ENCODE results near the gene COX8C.

The COX8C gene

DNA sequence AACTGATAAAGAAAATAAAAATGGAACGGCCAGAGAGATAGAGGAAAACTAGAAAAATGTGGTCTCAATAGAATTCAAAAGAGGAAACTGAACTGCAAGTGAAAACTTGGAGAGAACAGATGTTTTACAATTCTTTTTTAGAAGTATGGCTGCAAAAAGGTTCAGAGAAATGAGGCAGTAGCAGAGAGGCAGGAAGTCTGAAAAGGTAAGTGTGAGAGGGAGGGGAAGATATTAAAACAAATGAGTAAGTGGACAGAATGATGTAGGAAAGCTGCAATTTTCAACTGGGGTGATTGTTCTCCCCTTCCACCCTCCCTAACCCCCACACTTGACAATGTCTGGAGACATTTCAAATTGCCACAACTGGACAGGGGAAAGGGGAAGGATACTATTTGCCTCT is 27.0 kb upstream of the COX8C start:
- Histone ChIP-seq H3K9me3 (peaks cover 7% of the 10 kb centered on the region; the same call in 1 of the 2 replicates), H4K20me1 (peaks cover 80% of the 10 kb centered on the region), H3K27me3 (no peaks in the 10 kb centered on the region), H3K27ac (peak overlapping the region; percentile 68; the same call in 1 of the 2 replicates), H3K4me3 (no peak overlapping the region), H3K4me1 (peaks cover 37% of the 10 kb centered on the region), H3K36me3 (peaks cover 27% of the 10 kb centered on the region), H3K9ac (peak overlapping the region; percentile 8; the same call in 1 of the 2 replicates), H3K4me2 (peak overlapping the region; percentile 79)
- no peak for TF ChIP-seq Cebpa-rat (IDR thresholded peaks at IDR 0.05)

DNA sequence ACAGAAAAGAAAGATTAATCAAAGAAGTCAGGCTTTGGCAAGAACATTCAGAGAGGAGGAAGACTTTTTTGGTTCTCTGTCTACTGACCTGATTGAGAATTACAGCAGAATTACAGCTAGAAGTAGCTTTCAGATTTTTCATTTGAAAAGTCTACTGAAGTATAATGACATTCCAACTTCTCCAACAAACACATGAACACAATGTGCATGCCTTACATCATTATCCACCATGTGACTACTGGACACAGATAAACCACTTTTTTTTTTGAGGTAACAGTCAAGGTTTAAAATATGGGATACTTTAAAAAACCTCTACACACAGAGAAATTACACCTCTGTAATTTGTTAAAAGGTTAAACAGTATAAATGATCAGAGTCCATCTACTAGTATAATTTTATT is 26.5 kb upstream of the COX8C start:
- Histone ChIP-seq H3K36me3 (peaks cover 32% of the 10 kb centered on the region), H3K27me3 (no peaks in the 10 kb centered on the region), H3K4me1 (peaks cover 37% of the 10 kb centered on the region), H3K4me3 (no peak overlapping the region), H3K4me2 (peak overlapping the region; percentile 79), H4K20me1 (peaks cover 86% of the 10 kb centered on the region), H3K9me3 (peaks cover 7% of the 10 kb centered on the region; the same call in 1 of the 2 replicates), H3K9ac (no peak overlapping the region), H3K27ac (no peak overlapping the region)
- no peak for TF ChIP-seq Cebpa-rat (IDR thresholded peaks at IDR 0.05)

DNA sequence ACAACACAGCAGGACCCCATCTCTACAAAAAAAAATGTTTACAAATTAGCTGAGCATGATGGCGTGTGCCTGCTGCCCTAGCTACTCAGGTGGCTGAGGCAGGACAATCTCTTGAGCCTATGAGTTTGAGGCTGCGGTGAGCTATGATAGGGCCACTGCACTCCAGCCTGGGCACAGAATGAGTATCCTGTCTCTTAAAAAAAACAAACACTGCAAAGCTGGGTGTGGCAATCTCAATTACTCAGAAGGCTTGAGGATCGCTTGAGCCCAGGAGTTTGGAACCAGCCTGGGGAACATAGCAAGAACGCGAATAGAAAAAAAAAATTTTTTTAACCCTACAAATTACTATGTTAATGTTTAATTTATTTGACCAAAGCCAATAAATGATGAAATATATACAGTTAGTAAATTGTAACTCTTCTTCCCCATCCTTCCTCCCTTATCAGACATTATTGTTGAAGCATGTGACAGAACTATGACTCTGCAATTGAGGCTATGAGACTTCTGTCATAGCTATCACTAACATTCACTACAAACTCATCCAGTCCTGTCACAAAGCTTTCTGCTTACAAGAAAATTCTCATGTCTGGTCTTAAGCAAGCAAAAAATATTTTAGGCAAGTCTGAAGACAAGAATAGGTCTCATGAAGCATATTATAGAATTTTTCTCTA is 23.9 kb upstream of the COX8C start:
- H3K4me3 ChIP-seq, result no peak overlapping the region
- no peaks in the 10 kb centered on the region for H3K27me3 ChIP-seq
- no peak overlapping the region for H3K4me2 ChIP-seq
- H3K9ac ChIP-seq, result no peak overlapping the region
- no peak for TF ChIP-seq Cebpa-rat (IDR thresholded peaks at IDR 0.05)
- H3K27ac ChIP-seq, result no peak overlapping the region
- H3K4me1 ChIP-seq, result peaks cover 30% of the 10 kb centered on the region
- no peaks in the 10 kb centered on the region for H3K9me3 ChIP-seq
- peaks cover 95% of the 10 kb centered on the region for H4K20me1 ChIP-seq
- peaks cover 32% of the 10 kb centered on the region for H3K36me3 ChIP-seq

DNA sequence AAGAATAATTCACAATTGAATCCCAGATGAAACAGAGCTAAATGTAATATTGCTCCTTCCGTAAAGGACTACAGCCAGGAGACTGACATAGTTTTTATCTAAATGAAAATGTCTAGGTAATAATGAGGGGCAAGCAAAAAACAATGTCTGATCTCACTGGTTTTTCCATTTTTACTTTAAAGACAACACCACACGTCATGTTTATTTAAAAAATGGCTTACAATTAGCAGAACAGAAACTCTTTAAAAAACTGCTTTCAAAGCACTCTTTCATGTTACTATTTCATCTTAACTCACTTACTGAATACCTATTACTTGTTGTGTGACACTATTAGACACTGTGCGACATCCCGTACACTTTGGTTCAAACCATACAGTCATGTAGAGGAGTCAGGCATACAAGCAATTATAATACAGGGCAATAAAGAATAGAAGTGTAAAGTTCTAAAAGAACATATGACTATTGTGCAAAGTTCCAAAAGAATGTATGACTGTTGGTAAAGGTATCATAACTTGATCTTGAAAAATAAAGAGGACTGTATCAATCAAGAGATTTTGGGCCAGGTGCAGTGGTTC is 23.3 kb upstream of the COX8C start:
- Histone ChIP-seq H3K27ac (no peak overlapping the region), H3K27me3 (no peaks in the 10 kb centered on the region), H3K4me3 (no peak overlapping the region), H3K9me3 (peaks cover 4% of the 10 kb centered on the region; the same call in 1 of the 2 replicates), H3K36me3 (peaks cover 35% of the 10 kb centered on the region), H3K4me2 (no peak overlapping the region), H3K4me1 (peaks cover 24% of the 10 kb centered on the region), H4K20me1 (peaks cover 95% of the 10 kb centered on the region), H3K9ac (no peak overlapping the region)
- TF ChIP-seq Cebpa-rat (IDR thresholded peaks at IDR 0.05), result no peak

DNA sequence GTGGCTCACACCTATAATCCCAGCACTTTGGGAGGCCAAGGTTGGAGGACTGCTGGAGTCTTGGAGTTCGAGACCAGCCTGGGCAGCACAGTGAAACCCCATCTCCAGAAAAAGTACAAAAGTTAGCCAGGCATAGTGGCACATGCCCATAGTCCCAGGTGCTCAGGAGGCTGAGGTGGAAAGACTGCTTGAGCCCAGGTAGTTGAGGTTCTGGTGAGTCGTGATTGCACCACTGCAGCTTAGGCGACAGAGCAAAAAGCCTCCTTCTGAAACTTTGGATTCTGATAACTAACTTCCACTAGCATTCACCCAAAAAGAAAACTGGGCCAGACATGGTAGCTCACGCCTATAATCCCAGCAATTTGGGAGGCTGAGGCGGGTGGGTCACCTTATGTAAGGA is 20.8 kb upstream of the COX8C start:
- Histone ChIP-seq H3K4me2 (no peak overlapping the region), H3K36me3 (peaks cover 37% of the 10 kb centered on the region), H3K4me1 (peaks cover 17% of the 10 kb centered on the region), H3K4me3 (no peak overlapping the region), H4K20me1 (peaks cover 95% of the 10 kb centered on the region), H3K27ac (no peak overlapping the region), H3K9me3 (peaks cover 4% of the 10 kb centered on the region; the same call in 1 of the 2 replicates), H3K27me3 (no peaks in the 10 kb centered on the region), H3K9ac (no peak overlapping the region)
- no peak for TF ChIP-seq Cebpa-rat (IDR thresholded peaks at IDR 0.05)

DNA sequence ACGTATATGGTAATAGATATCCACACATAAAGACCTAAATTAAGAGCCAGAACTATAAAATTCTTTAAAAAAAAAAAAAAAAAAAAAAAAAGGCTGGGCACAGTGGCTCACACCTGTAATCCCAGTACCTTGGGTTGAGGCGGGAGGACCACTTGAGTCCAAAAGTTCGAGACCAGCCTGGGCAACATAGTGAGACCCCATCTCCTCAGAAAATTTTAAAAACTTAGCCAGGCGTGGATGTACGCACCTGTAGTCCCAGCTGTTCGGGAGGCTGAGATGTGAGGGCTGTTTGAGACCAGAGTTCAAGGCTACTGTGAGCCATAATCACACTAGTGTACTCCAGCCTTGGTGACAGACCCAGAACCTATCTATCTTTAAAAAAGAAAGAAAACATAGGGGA is 18.4 kb upstream of the COX8C start:
- TF ChIP-seq Cebpa-rat (IDR thresholded peaks at IDR 0.05), result no peak
- peaks cover 87% of the 10 kb centered on the region for H4K20me1 ChIP-seq
- H3K4me1 ChIP-seq, result peaks cover 28% of the 10 kb centered on the region
- H3K4me3 ChIP-seq, result no peak overlapping the region
- peaks cover 4% of the 10 kb centered on the region; the same call in 1 of the 2 replicates for H3K9me3 ChIP-seq
- no peak overlapping the region for H3K27ac ChIP-seq
- H3K36me3 ChIP-seq, result peaks cover 28% of the 10 kb centered on the region
- no peak overlapping the region for H3K9ac ChIP-seq
- no peak overlapping the region for H3K4me2 ChIP-seq
- H3K27me3 ChIP-seq, result no peaks in the 10 kb centered on the region

DNA sequence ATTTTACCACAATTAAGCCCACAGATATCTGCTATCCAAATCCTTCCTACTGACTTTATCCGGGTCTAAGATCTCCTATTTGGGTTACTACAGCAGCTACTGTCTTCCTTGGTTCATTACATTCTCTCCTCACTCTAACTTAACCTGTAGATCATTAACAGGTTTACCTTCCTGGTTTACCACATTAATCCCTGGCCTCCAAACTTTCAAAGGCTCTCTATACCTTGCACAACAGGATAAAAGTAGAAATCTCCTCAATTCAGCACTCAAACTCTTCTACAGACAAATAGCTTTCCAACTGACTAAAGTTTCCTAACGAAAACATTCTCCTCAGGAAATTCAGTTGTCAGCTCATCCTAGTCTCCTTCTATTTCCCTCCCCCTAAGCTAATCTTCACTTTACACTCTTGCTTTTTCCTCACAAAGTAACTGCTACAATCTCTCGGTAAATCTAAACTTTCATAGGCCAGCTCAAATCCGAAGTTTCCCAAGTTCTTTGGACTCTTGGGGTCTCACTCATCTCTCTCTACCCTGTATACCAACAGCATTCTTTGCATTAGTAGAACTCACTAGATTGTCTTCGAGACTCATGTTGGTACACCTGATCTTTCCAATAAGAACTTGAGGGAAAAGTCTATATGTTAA is 16.9 kb upstream of the COX8C start:
- Histone ChIP-seq H3K4me2 (0 out of 2 replicates have a peak overlapping the region, but pooled peaks have one; percentile 85), H3K27me3 (no peaks in the 10 kb centered on the region), H3K36me3 (peaks cover 13% of the 10 kb centered on the region; the same call in 1 of the 2 replicates), H3K4me3 (no peak overlapping the region), H3K27ac (no peak overlapping the region), H3K9me3 (peaks cover 4% of the 10 kb centered on the region; the same call in 1 of the 2 replicates), H3K9ac (no peak overlapping the region), H4K20me1 (peaks cover 71% of the 10 kb centered on the region), H3K4me1 (peaks cover 36% of the 10 kb centered on the region)
- no peak for TF ChIP-seq Cebpa-rat (IDR thresholded peaks at IDR 0.05)

DNA sequence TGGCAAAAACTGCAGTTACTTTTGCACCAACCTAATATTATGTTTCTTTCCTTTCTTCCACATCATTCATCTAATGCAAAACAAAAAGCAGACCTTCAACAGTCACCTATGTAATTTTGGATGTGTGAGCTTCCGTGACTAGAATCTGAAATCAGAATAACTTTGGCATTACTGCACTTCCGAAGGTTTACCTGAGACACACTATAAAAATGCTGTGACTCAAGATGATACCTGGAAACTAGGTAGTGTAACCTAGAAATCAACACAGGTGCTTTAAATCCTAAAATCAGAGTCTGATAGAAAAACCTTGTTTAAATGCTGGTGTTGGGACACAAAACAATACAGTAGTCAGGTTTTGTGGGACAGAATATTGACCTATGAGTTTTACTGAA is 16.4 kb upstream of the COX8C start:
- peaks cover 5% of the 10 kb centered on the region; the same call in 1 of the 2 replicates for H3K9me3 ChIP-seq
- H3K4me3 ChIP-seq, result 0 out of 2 replicates have a peak overlapping the region, but pooled peaks have one; percentile 90
- no peak for TF ChIP-seq Cebpa-rat (IDR thresholded peaks at IDR 0.05)
- H3K27me3 ChIP-seq, result no peaks in the 10 kb centered on the region
- peaks cover 36% of the 10 kb centered on the region for H3K4me1 ChIP-seq
- peaks cover 10% of the 10 kb centered on the region; the same call in 1 of the 2 replicates for H3K36me3 ChIP-seq
- H3K9ac ChIP-seq, result peak overlapping the region; percentile 96; the same call in 1 of the 2 replicates
- H4K20me1 ChIP-seq, result peaks cover 66% of the 10 kb centered on the region
- no peak overlapping the region for H3K27ac ChIP-seq
- H3K4me2 ChIP-seq, result peak overlapping the region; percentile 85

DNA sequence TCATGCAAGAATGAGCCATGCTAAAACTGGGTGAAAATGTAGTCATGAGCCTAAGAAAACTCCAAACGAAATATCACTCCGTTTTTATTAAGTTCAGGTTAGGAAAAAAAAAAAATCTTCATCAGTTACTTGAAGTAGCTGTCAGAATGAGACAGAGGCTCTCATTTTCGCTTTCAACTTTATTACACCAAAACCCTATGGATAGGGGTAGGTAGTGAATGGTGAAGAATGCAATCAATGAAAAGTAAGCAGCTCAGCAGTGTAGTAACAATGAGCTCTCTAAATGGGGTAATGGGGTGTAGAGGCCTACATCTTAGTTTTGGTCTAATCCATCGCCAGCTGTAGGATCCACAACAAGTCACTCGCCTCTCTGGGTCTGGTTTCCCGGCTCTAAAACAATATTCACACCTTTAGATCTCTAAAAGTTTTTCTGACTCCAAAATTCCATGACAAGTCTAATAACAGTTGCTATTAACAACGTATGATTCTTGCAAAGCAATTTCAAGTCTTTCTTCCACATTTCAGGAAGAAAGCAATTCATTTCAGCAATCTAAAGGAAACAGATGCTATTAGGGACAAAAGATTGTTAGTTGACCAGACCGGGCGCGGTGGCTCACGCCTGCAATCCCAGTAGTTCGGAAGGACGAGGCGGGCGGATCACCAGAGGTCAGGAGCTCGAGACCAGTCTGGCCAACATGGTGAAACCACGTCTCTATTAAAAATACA is 15.8 kb upstream of the COX8C start:
- no peaks in the 10 kb centered on the region for H3K27me3 ChIP-seq
- peak overlapping the region; percentile 96 for H3K9ac ChIP-seq
- no peak for TF ChIP-seq Cebpa-rat (IDR thresholded peaks at IDR 0.05)
- peaks cover 8% of the 10 kb centered on the region; the same call in 1 of the 2 replicates for H3K36me3 ChIP-seq
- peaks cover 62% of the 10 kb centered on the region for H4K20me1 ChIP-seq
- H3K4me1 ChIP-seq, result peaks cover 36% of the 10 kb centered on the region
- H3K4me2 ChIP-seq, result peak overlapping the region; percentile 85
- H3K9me3 ChIP-seq, result peaks cover 10% of the 10 kb centered on the region
- peak overlapping the region; percentile 90 for H3K4me3 ChIP-seq
- H3K27ac ChIP-seq, result peak overlapping the region; percentile 95

Data from BLaER1 (cell line).